GM13977 (cell line): ENCODE results near the gene SP100.
"Not testable (repeated sequence)": the region's sequence is repeated elsewhere in the genome, so short reads cannot be mapped to it uniquely, and the experiment has no call there.

Source experiments
- DNase-seq: peaks from one replicate; pipeline ENCODE4 v3.0.0; 2012; ENCODE audit warnings: low spot score
- CTCF ChIP-seq: IDR thresholded peaks from 2 replicates; pipeline ENCODE4 v1.5.1; 2012; ENCODE audit warnings: mild to moderate bottlenecking, control low read depth; ENCODE audit not compliant: insufficient read depth; ENCODE audit errors: extremely low read depth, missing control alignments
- in situ Hi-C: fragments of 300-500 bp; cut with MboI; formaldehyde crosslinking; loops from one replicate; pipeline ENCODE4 v1.12.0; 2022; ENCODE audit warnings: low sequenced_read_pairs, low pct_unique_long_range_greater_than_20kb, mixed read lengths, inconsistent platforms; ENCODE audit not compliant: unreplicated experiment

The SP100 gene

GRCh38 chr2:230472621-230473018 lies 56.6 kb downstream of the SP100 start:
- in situ Hi-C loops: no loop called here
- DNase-seq: peak; percentile 8

GRCh38 chr2:230473378-230473777 lies 57.4 kb downstream of the SP100 start:
- no peak for TF ChIP-seq CTCF
- DNase-seq: no peak
- in situ Hi-C loops: no loop called here

More at GRCh38 chr2:230472621-230473018, 56.6 kb downstream of the SP100 start:
- TF ChIP-seq CTCF: no peak

GRCh38 chr2:230475143-230475542 lies 59.1 kb downstream of the SP100 start:
- in situ Hi-C loops: no loop called here
- no peak for TF ChIP-seq CTCF
- no peak for DNase-seq

- no peak for DNase-seq
- TF ChIP-seq CTCF: no peak
- in situ Hi-C loops: no loop called here
Measured at GRCh38 chr2:230485801-230486341, 69.9 kb downstream of the SP100 start.

- in situ Hi-C loops, DNase-seq: not testable (repeated sequence)
Measured at GRCh38 chr2:230491219-230491618, 75.2 kb downstream of the SP100 start.

- TF ChIP-seq CTCF: no peak
- in situ Hi-C loops: no loop called here
- no peak for DNase-seq
Measured at GRCh38 chr2:230492107-230492506, 76.1 kb downstream of the SP100 start.

- in situ Hi-C loops: no loop called here
- DNase-seq: no peak
- no peak for TF ChIP-seq CTCF
Measured at GRCh38 chr2:230494980-230495379, 79.0 kb downstream of the SP100 start.
